H9 (cell line): Measurements from ENCODE around the gene MGST2. TPM values are rescaled to one million over a fixed set of nuclear protein-coding genes. Genes with fewer than 3 reads are reported as not detected.

Experiments
- DNase-seq: peaks from one replicate; pipeline ENCODE4 v3.0.0-alpha.2; 2017
- H2AFZ ChIP-seq: one replicate; pipeline ENCODE4 v1.6.1; 2013; ENCODE audit warnings: mild to moderate bottlenecking, low read length, control low read depth, moderate library complexity
- H2AK5ac ChIP-seq: 2 replicates; pipeline ENCODE4 v1.6.1; 2013; ENCODE audit warnings: low read length, control low read depth, mixed read lengths; ENCODE audit not compliant: insufficient read length
- H2BK120ac ChIP-seq: one replicate; pipeline ENCODE4 v1.6.1; 2013; ENCODE audit warnings: low read depth, mild to moderate bottlenecking, low read length, control low read depth, inconsistent platforms; ENCODE audit not compliant: poor library complexity, severe bottlenecking
- H2BK12ac ChIP-seq: 2 replicates; pipeline ENCODE4 v1.6.1; 2013; ENCODE audit warnings: low read length, control low read depth, mixed read lengths, low read depth; ENCODE audit not compliant: insufficient read length
- H2BK15ac ChIP-seq: 2 replicates; pipeline ENCODE4 v1.6.1; 2013; ENCODE audit warnings: low read depth, low read length, control low read depth
- H2BK20ac ChIP-seq: one replicate; pipeline ENCODE4 v1.6.1; 2013; ENCODE audit warnings: low read depth, mild to moderate bottlenecking, low read length, control low read depth, inconsistent platforms; ENCODE audit not compliant: poor library complexity, severe bottlenecking
- H2BK5ac ChIP-seq: 2 replicates; pipeline ENCODE4 v1.6.1; 2013; ENCODE audit warnings: low read length, control low read depth, mixed read lengths; ENCODE audit not compliant: insufficient read length
- H3K14ac ChIP-seq: 2 replicates; pipeline ENCODE4 v1.6.1; 2013; ENCODE audit warnings: low read length, control low read depth; ENCODE audit not compliant: insufficient read depth
- H3K18ac ChIP-seq: 2 replicates; pipeline ENCODE4 v1.6.1; 2013; ENCODE audit warnings: low read depth, mild to moderate bottlenecking, mixed read lengths, low read length, control low read depth; ENCODE audit not compliant: insufficient read length
- H3K23ac ChIP-seq: 2 replicates; pipeline ENCODE4 v1.6.1; 2013; ENCODE audit warnings: low read length, control low read depth, mixed read lengths, low read depth; ENCODE audit not compliant: insufficient read length
- H3K23me2 ChIP-seq: 2 replicates; pipeline ENCODE4 v1.6.1; 2013; ENCODE audit warnings: low read depth, mild to moderate bottlenecking, mixed read lengths, low read length, control low read depth; ENCODE audit not compliant: insufficient read length, poor library complexity, severe bottlenecking
- H3K27ac ChIP-seq: 2 replicates; pipeline ENCODE4 v1.5.1; 2013; ENCODE audit warnings: low read length, control low read depth, mixed read lengths, low read depth; ENCODE audit not compliant: insufficient read length
- H3K27me3 ChIP-seq: 2 replicates; pipeline ENCODE4 v1.6.1; 2013; ENCODE audit warnings: low read length, control low read depth, inconsistent platforms; ENCODE audit not compliant: insufficient read depth
- H3K4ac ChIP-seq: 2 replicates; pipeline ENCODE4 v1.6.1; 2013; ENCODE audit warnings: low read depth, mild to moderate bottlenecking, control low read depth, inconsistent platforms, low read length, moderate library complexity
- H3K4me1 ChIP-seq: 2 replicates; pipeline ENCODE4 v1.6.1; 2013; ENCODE audit warnings: low read length, control low read depth, inconsistent platforms; ENCODE audit not compliant: insufficient read depth
- H3K4me2 ChIP-seq: 2 replicates; pipeline ENCODE4 v1.6.1; 2013; ENCODE audit warnings: low read length, control low read depth, mixed read lengths; ENCODE audit not compliant: insufficient read length, insufficient read depth
- H3K56ac ChIP-seq: 2 replicates; pipeline ENCODE4 v1.6.1; 2013; ENCODE audit warnings: low read depth, mild to moderate bottlenecking, mixed read lengths, low read length, control low read depth; ENCODE audit not compliant: insufficient read length
- H3K79me1 ChIP-seq: 2 replicates; pipeline ENCODE4 v1.6.1; 2013; ENCODE audit warnings: low read depth, mild to moderate bottlenecking, moderate library complexity, low read length, control low read depth, inconsistent platforms; ENCODE audit not compliant: insufficient read depth, poor library complexity, severe bottlenecking
- H3K79me2 ChIP-seq: 2 replicates; pipeline ENCODE4 v1.6.1; 2013; ENCODE audit warnings: low read length, control low read depth, inconsistent platforms; ENCODE audit not compliant: insufficient read depth
- H3K9ac ChIP-seq: 2 replicates; pipeline ENCODE4 v1.6.1; 2013; ENCODE audit warnings: low read length, control low read depth, mixed read lengths; ENCODE audit not compliant: insufficient read length; ENCODE audit errors: extremely low read depth
- H3K9me3 ChIP-seq: one replicate; pipeline ENCODE4 v1.6.1; 2013; ENCODE audit warnings: low read depth, low read length, inconsistent platforms; ENCODE audit not compliant: control insufficient read depth
- H3T11ph ChIP-seq: one replicate; pipeline ENCODE4 v1.6.1; 2013; ENCODE audit warnings: mild to moderate bottlenecking, low read length, control low read depth, inconsistent platforms
- H4K20me1 ChIP-seq: one replicate; pipeline ENCODE4 v1.6.1; 2013; ENCODE audit not compliant: control insufficient read depth, insufficient read length, insufficient read depth
- H4K5ac ChIP-seq: 2 replicates; pipeline ENCODE4 v1.6.1; 2013; ENCODE audit warnings: low read depth, mild to moderate bottlenecking, mixed read lengths, low read length, control low read depth; ENCODE audit not compliant: insufficient read length
- H4K8ac ChIP-seq: replicated peaks from 2 replicates; pipeline ENCODE4 v1.6.1; 2013; ENCODE audit warnings: low read length, control low read depth, mixed read lengths, low read depth; ENCODE audit not compliant: insufficient read length
- H4K91ac ChIP-seq: 2 replicates; pipeline ENCODE4 v1.6.1; 2013; ENCODE audit warnings: low read depth, mild to moderate bottlenecking, moderate library complexity, mixed read lengths, low read length, control low read depth; ENCODE audit not compliant: insufficient read length
- H3K27ac Mint-ChIP-seq, 3 experiments: 2 replicates in 2 of 3; 3 replicates in 1 of 3; pipeline ENCODE4 v1.8.0; 2020 to 2021; ENCODE audit warnings: mixed read lengths in 3 of 3, mild to moderate bottlenecking in 1 of 3, moderate library complexity in 1 of 3
- H3K27me3 Mint-ChIP-seq: 2 replicates; pipeline ENCODE4 v1.8.0; 2021; ENCODE audit warnings: low read depth, mild to moderate bottlenecking, moderate library complexity, mixed read lengths
- H3K36me3 Mint-ChIP-seq, 3 experiments: 2 replicates in 2 of 3; 3 replicates in 1 of 3; pipeline ENCODE4 v1.8.0; 2020 to 2021; ENCODE audit warnings: low read depth in 3 of 3, mixed read lengths in 3 of 3; ENCODE audit not compliant: insufficient read depth in 1 of 3
- H3K4me1 Mint-ChIP-seq, 2 experiments: 2 replicates each; pipeline ENCODE4 v1.8.0; 2020; ENCODE audit warnings: mixed read lengths in 2 of 2
- H3K4me3 Mint-ChIP-seq, 2 experiments: 2 replicates in 1 of 2; 3 replicates in 1 of 2; pipeline ENCODE4 v1.8.0; 2020 to 2021; ENCODE audit warnings: mild to moderate bottlenecking in 2 of 2, mixed read lengths in 2 of 2, moderate library complexity in 1 of 2
- H3K9me3 Mint-ChIP-seq, 2 experiments: 2 replicates in 1 of 2; 3 replicates in 1 of 2; pipeline ENCODE4 v1.8.0; 2020; ENCODE audit warnings: mild to moderate bottlenecking in 2 of 2, mixed read lengths in 2 of 2, moderate library complexity in 1 of 2
- CTCF ChIP-seq: fragments of 200-600 bp; sonication (generic); conservative IDR thresholded peaks from 3 replicates; pipeline ENCODE4 v1.8.0; 2021; ENCODE audit warnings: antibody characterized with exemption, mild to moderate bottlenecking
- WGBS: extraction: QIAGEN DNeasy Blood & Tissue Kit; methylation state at CpG from one replicate; pipeline ENCODE4 v1.1.7; 2013; ENCODE audit warnings: missing lambda C conversion rate, low lambda C conversion rate, mixed read lengths; ENCODE audit not compliant: insufficient read length; ENCODE audit errors: extremely low coverage; 5-methylcytosine and 5-hydroxymethylcytosine counted together
- total RNA-seq: library from RNA; stranded (reverse); gene quantifications from 2 replicates; pipeline ENCODE4 v1.2.1, GENCODE V29; 2021

Gene MGST2
- total RNA-seq, 1 experiment from 2014 or later = 6.4 TPM

- Mint-ChIP-seq H3K9me3 (no peaks in the 10 kb centered on the region), H3K36me3 (no peaks in the 10 kb centered on the region), H3K27ac (no peak overlapping the region), H3K27me3 (peaks cover 2% of the 10 kb centered on the region; the same call in 1 of the 2 replicates), H3K4me3 (no peak overlapping the region), H3K4me1 (peaks cover 11 to 12% of the 10 kb centered on the region in 2 experiments)
- H3K18ac ChIP-seq = no peak overlapping the region
- TF ChIP-seq CTCF = no peak
- H3K4me1 ChIP-seq = no peaks in the 10 kb centered on the region; the same call in 1 of the 2 replicates
- no peak overlapping the region for H3K23ac ChIP-seq
- no CpG with 5 or more reads among the region's 12 CpGs for WGBS
- no peak overlapping the region for H2AK5ac ChIP-seq
- no peak overlapping the region for H4K5ac ChIP-seq
- H2BK120ac ChIP-seq = no peak overlapping the region
- H2BK12ac ChIP-seq = no peak overlapping the region
- H2BK15ac ChIP-seq = no peak overlapping the region
- H3K23me2 ChIP-seq = no peaks in the 10 kb centered on the region
- H3K27me3 ChIP-seq = no peaks in the 10 kb centered on the region
- H3K4ac ChIP-seq = no peak overlapping the region
- H3K79me1 ChIP-seq = no peaks in the 10 kb centered on the region
- no peak overlapping the region for H3K27ac ChIP-seq
- H3K9me3 ChIP-seq = no peaks in the 10 kb centered on the region
- no peak overlapping the region for H3K56ac ChIP-seq
- H4K20me1 ChIP-seq = no peaks in the 10 kb centered on the region
- no peak overlapping the region for H3K14ac ChIP-seq
- H4K91ac ChIP-seq = no peak overlapping the region
- H3K79me2 ChIP-seq = no peaks in the 10 kb centered on the region
- no peak overlapping the region for H4K8ac ChIP-seq
- no peak overlapping the region for H2BK5ac ChIP-seq
- no peak overlapping the region for H3T11ph ChIP-seq
- H2AFZ ChIP-seq = no peak overlapping the region
- H3K9ac ChIP-seq = no peak overlapping the region
- no peak for DNase-seq
- no peak overlapping the region for H3K4me2 ChIP-seq
- H2BK20ac ChIP-seq = no peak overlapping the region
Observed at GRCh38 chr4:139746431-139747171, 81.0 kb downstream of the MGST2 start.
